Ovary (tissue), 10 donors: ENCODE data around the gene GAMT. TPM values are rescaled to one million over a fixed set of nuclear protein-coding genes. Genes with fewer than 3 reads are reported as not detected.

Experiments used
- DNase-seq, 5 donors: peaks; one replicate each; pipeline ENCODE4 v3.0.0-alpha.2; 2019 to 2020
- H3K27ac ChIP-seq, 2 donors: fragments of 200-600 bp; one replicate each; pipeline versions ENCODE4 v1.5.1 to v1.8.0; 2019 to 2022
- H3K27me3 ChIP-seq: fragments of 200-600 bp; one replicate; pipeline ENCODE4 v1.8.0; 2022
- H3K36me3 ChIP-seq: fragments of 200-600 bp; sonication (generic); one replicate; pipeline ENCODE4 v1.5.1; 2019
- H3K4me1 ChIP-seq: one replicate; pipeline ENCODE4 v1.8.1; 2013; ENCODE audit warnings: mild to moderate bottlenecking, moderate library complexity; ENCODE audit not compliant: insufficient read depth
- H3K4me3 ChIP-seq: fragments of 200-600 bp; sonication (generic); one replicate; pipeline ENCODE4 v1.5.1; 2017
- H3K9me3 ChIP-seq, 2 donors: fragments of 200-600 bp in 1 of 2; sonication (generic) in 1 of 2; one replicate each; pipeline versions ENCODE4 v1.5.1 to v1.8.1; 2013 to 2019; ENCODE audit warnings: mild to moderate bottlenecking in 1 of 2, moderate library complexity in 1 of 2
- CTCF ChIP-seq, 3 donors: fragments of 450-650 bp in 2 of 3; fragments of 200-600 bp in 1 of 3; IDR thresholded peaks; one replicate each; pipeline versions ENCODE4 v1.5.1 to v1.8.0; 2016 to 2022; ENCODE audit warnings: antibody characterized with exemption in 3 of 3, mild to moderate bottlenecking in 1 of 3
- EP300 ChIP-seq: sonication (generic); formaldehyde crosslinking; IDR thresholded peaks from one replicate; pipeline ENCODE4 v1.6.1; 2017; ENCODE audit warnings: antibody characterized with exemption
- POLR2A ChIP-seq: fragments of 450-650 bp; IDR thresholded peaks from one replicate; pipeline ENCODE4 v1.6.1; 2017; ENCODE audit warnings: antibody characterized with exemption, mild to moderate bottlenecking, moderate library complexity
- WGBS, 3 donors: extraction: QIAGEN DNeasy Blood & Tissue Kit in 1 of 3; methylation state at CpG; one replicate each; pipeline versions ENCODE4 v1.1.5 to v1.1.7; 2013 to 2017; 5-methylcytosine and 5-hydroxymethylcytosine counted together
- intact Hi-C, 4 donors: fragments of 100-400 bp; cut with DNase I; formaldehyde crosslinking; loops; one replicate each; pipeline versions ENCODE4 v1.11.0 to v1.15.1; 2022 to 2023
- long read RNA-seq, 3 donors: library from polyadenylated mRNA in 2 of 3; unstranded in 2 of 3; transcript quantifications; one replicate each; pipeline ENCODE4 v2.0.0 and lab custom pipeline, GENCODE V29; 2021 to 2026
- polyA plus RNA-seq, 2 donors: library from polyadenylated mRNA; stranded (reverse); fragments of 200-250 nt in 1 of 2; fragments of 350-450 nt in 1 of 2; fragmentation: Illumina TruSeq in 1 of 2; extraction: RNeasy Lipid Tissue Mini Kit (QIAGEN cat#74804) in 1 of 2; gene quantifications; one replicate each; pipeline ENCODE4 v1.2.3, GENCODE V29; 2013 to 2014
- total RNA-seq, 7 donors: library from RNA; depleted of rRNA in 2 of 7; stranded (reverse); fragments of >200 nt in 2 of 7; fragmentation: NEBNext Ultra II Directional in 3 of 7; extraction: Animal tissue kit (Norgen Biotek cat#: 25700) in 3 of 7; gene quantifications; one replicate each; pipeline versions ENCODE4 v1.1.0 to v1.2.4, GENCODE V29; 2016 to 2023
- donor health status: DM: no; HTN: no; CAD: no; lungs with moderate emphysema.
- donor health status: DM: no; HTN: no; CAD: no.
- donor health status: Bipolar disorder and iron deficiency.
- donor health status: DM: yes; HTN: yes; CAD: no.
- donor health status: DM: no; HTN: no; CAD: no.
- donor health status: DM: yes; HTN: yes; CAD: no.

Gene GAMT
- 10 to 100 TPM in 6 of 7 donors, 1 to 10 TPM in 1; 8.3 to 34.1 (median 20.1) TPM for total RNA-seq
- polyA plus RNA-seq: 10 to 100 TPM in 1 of 2 donors, 1 to 10 TPM in 1; 8.0 to 13.8 TPM
- long read RNA-seq, donor 1, transcript GAMT-201 (6 exons, 1,121 nt): major isoform, 41 of 48 reads
- long read RNA-seq, donor 1, partial matches to known transcripts: 1 of 48 reads
- long read RNA-seq, donor 1, other reads (novel, unspliced or antisense): 4 of 48 reads
- long read RNA-seq, donor 2, transcript GAMT-201 (6 exons, 1,121 nt): major isoform, 14 of 94 reads
- long read RNA-seq, donor 2, partial matches to known transcripts: 61 of 94 reads
- long read RNA-seq, donor 2, other reads (novel, unspliced or antisense): 18 of 94 reads
- long read RNA-seq, donor 3, transcript GAMT-201 (6 exons, 1,121 nt): major isoform, 49 of 58 reads
- long read RNA-seq, donor 3, partial matches to known transcripts: 3 of 58 reads
- long read RNA-seq, donor 3, other reads (novel, unspliced or antisense): 6 of 58 reads

- 1 to 2% (median 1%) methylated on average over 59 to 87 of the region's 87 CpGs for WGBS, 3 donors
- peak within 1 kb of the TSS in 1 of 2 donors; percentile 51 for H3K27ac ChIP-seq
- DNase-seq: peak in 1 of 5 donors; percentile 76
- intact Hi-C loops: no loop called here
- no peaks in the 10 kb centered on the region for H3K27me3 ChIP-seq
- no peaks in the 10 kb centered on the region for H3K9me3 ChIP-seq
- TF ChIP-seq EP300: no peak
- TF ChIP-seq CTCF (IDR thresholded peaks at IDR 0.05): peak in 2 of 3 donors; percentile 58 to 68
- H3K4me1 ChIP-seq: peaks cover 16% of the 10 kb centered on the region
- H3K4me3 ChIP-seq: peak within 1 kb of the TSS; percentile 50
- no peaks in the 10 kb centered on the region for H3K36me3 ChIP-seq
Observed at GRCh38 chr19:1401138-1401888, at the start of gene GAMT. Gene GAMT (minus strand): TSS chr19:1401542. CDS start chr19:1401476, 66 bp downstream.

- peaks cover 9% of the 10 kb centered on the region for H3K27me3 ChIP-seq
- no peak within 1 kb of the TSS for H3K4me3 ChIP-seq
- WGBS, 3 donors: 2 to 3% (median 2%) methylated on average over 54 to 74 of the region's 74 CpGs
- no peak within 1 kb of the TSS for H3K27ac ChIP-seq
- H3K36me3 ChIP-seq: no peaks in the 10 kb centered on the region
- peaks cover 4% of the 10 kb centered on the region for H3K4me1 ChIP-seq
- TF ChIP-seq POLR2A (no peak), EP300 (no peak), CTCF (IDR thresholded peaks at IDR 0.05) (no peak)
- intact Hi-C loops: loop anchor here in 2 of 4 donors (10.0 kb wide), 2 partner anchors 135 to 165 kb away; partner anchors contain the start of gene EFNA2 (in 2 of the 2)
- DNase-seq: peak in 1 of 5 donors; percentile 52
- H3K9me3 ChIP-seq: no peaks in the 10 kb centered on the region
Observed at GRCh38 chr19:1449467-1450442, 48.4 kb upstream of the GAMT start, which contains the start of gene APC2. Gene APC2 (plus strand): TSS chr19:1450121. CDS start chr19:1453002, 2,881 bp downstream.

GRCh38 chr19:1447944-1448343 is 46.6 kb upstream of the GAMT start:
- WGBS, 3 donors: 87 to 88% (median 87%) methylated on average over 9 of the region's 9 CpGs
- no peak for TF ChIP-seq POLR2A
- no peak for TF ChIP-seq EP300
- no peak for TF ChIP-seq CTCF (IDR thresholded peaks at IDR 0.05)
- Histone ChIP-seq H3K36me3 (no peaks in the 10 kb centered on the region), H3K9me3 (no peaks in the 10 kb centered on the region), H3K4me3 (no peak overlapping the region), H3K4me1 (peaks cover 5% of the 10 kb centered on the region), H3K27me3 (peaks cover 9% of the 10 kb centered on the region), H3K27ac (no peak overlapping the region)
- intact Hi-C loops: loop anchor here in 2 of 4 donors (10.0 kb wide), 2 partner anchors 133 to 163 kb away; partner anchors contain the start of gene EFNA2 (in 2 of the 2)
- peak in 1 of 5 donors; percentile 32 for DNase-seq
